Measurements from ENCODE around the gene GNG12.

Gene GNG12

DNA sequence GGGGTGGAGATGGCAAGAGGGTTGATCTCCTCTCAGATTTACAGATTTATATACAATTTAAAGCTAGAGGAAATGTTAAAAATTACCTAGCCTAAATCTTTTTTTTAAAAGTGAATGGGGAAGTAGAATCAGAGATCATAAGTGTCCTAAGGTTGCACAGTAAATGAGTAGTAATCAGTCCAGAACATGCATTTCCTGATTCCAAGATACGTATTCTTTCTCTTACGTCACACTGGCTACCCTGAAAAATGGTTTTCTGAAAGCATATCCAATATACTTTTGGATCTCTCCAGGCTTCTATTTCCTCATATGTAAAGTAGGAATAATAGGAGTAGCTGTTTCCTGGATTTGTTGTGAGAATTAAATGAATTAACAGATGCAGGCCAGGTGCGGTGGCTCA lies 136.6 kb downstream of the GNG12 start:
- no peak for DNase-seq

DNA sequence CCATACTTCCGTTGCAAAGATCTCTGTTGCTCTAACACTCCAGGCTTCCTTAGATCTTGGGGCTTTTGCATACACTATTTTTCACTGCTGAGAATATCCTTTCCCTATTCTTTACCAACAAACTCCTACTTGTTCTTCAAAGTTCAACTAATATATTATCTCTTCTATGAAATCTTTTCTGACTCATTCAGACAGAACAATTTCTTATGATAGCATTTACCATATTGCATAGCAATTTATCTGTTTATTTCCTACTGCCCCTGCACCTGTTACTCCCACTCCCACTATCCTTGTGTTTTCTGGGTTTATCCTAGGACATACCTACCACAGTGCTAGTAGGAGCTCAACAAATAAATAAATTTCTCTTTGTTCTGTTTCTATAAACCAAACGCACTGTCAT lies 137.3 kb downstream of the GNG12 start:
- DNase-seq = no peak

DNA sequence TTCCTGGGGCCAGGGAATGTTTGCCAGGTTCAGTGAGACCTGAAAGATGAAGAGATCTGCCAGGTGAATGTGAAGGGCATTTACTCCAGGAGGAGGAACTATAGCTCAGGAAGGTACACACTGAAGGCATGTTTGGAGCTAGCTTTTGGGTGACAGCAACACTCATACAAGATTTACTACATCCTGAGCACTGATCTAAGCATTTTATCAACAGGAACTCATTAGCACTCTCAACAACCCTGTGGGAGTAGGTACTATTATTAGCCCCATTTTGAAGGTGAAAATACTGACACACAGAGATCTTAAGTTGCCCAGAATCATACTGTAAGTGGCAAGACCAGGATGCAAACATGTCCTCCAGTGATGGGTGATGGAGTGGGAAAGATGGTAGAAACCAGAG lies 141.6 kb downstream of the GNG12 start:
- DNase-seq = no peak

DNA sequence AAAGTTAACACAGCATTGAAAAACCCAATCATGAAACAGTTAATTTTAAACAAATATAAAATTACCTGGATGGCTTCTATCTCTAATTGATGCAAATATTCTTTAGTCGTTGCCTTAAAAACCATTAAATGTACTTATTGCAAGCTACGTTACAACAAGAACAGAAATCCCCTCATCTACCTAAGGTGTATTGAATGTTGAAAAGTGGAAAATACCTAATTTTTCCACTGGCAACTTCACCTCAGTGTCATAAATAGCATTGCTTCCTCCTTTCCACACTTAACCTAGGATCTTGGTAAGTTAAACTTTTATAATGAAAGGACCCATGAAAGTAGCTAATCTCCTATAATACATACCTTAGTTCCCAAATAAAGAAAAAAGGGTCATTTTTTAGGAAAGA lies 142.9 kb downstream of the GNG12 start:
- DNase-seq = no peak

- no peak for DNase-seq
Observed at GRCh38 chr1:67690018-67690363, 143.3 kb downstream of the GNG12 start.

- DNase-seq = no peak
Observed at GRCh38 chr1:67689267-67690017, 143.8 kb downstream of the GNG12 start.

- no peak for DNase-seq
Observed at GRCh38 chr1:67688526-67689219, 144.6 kb downstream of the GNG12 start.

GRCh38 chr1:67687649-67688048 lies 145.6 kb downstream of the GNG12 start:
- no peak for DNase-seq

GRCh38 chr1:67687198-67687545 lies 146.1 kb downstream of the GNG12 start:
- no peak for DNase-seq

DNA sequence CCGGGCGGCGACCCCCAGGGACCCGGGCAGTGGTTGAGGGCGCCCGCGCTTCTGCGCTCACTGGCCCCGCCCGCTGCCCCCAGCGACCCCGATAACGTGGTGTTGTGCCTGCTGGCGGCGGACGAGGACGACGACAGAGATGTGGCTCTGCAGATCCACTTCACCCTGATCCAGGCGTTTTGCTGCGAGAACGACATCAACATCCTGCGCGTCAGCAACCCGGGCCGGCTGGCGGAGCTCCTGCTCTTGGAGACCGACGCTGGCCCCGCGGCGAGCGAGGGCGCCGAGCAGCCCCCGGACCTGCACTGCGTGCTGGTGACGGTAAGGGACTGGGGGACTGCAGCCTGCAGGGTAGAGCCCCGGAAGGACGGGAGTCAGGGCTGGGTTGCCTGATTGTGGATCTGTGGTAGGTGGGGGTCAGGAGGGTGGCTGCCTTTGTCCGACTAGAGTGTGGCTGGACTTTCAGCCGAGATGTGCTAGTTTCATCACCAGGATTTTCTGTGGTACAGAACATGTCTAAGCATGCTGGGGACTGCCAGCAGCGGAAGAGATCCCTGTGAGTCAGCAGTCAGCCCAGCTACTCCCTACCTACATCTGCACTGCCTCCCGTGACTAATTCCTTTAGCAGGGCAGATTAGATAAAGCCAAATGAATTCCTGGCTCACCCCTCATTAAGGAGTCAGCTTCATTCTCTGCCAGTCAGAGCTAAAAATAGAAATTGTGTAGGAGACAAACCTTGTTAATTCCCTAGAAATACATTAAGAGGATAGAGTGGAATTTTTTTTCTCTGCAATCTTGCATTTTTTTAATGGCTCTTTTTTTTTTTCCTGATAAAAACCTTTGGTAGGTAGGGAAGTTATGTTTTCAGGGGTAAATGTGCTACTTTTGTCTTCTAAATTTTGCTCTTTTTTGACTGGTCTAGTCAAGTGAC lies 146.7 kb downstream of the GNG12 start:
- peak; percentile 50 for DNase-seq

GRCh38 chr1:67685558-67686266 lies 147.6 kb downstream of the GNG12 start:
- peak; percentile 30 for DNase-seq

- peak; percentile 95 for DNase-seq
Observed at GRCh38 chr1:67685067-67685557, 148.2 kb downstream of the GNG12 start, which contains the start of gene GADD45A. GADD45A (plus strand) TSS chr1:67685201; CDS start chr1:67685495, 294 bp downstream.

DNA sequence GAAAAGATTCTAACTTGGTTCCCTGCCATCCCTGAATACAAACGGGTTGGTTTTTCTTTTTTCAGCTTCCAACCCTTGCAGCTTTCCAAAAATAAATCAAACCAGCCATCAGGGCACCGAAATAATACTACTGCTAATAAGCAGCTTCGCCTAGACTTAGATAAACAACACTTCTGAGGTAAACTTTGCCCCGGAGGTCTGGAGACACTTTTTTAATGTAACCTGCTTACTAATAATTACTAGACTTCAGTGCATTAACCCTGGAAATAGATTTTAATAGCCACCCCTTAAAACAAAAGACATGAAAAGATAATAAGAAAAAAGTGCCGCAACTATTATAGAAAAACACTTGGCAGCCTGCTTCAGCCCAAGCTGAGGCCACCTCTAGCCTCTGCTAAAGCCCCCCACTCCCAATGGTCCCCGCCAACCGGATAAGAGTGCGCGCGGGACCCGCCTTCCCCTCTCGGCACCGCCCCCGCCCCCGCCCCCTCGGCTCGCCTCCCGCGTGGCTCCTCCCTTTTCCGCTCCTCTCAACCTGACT lies 148.7 kb downstream of the GNG12 start:
- peak; percentile 2 for DNase-seq

- peak; percentile 11 for DNase-seq
Observed at GRCh38 chr1:67683766-67684525, 149.3 kb downstream of the GNG12 start.

DNA sequence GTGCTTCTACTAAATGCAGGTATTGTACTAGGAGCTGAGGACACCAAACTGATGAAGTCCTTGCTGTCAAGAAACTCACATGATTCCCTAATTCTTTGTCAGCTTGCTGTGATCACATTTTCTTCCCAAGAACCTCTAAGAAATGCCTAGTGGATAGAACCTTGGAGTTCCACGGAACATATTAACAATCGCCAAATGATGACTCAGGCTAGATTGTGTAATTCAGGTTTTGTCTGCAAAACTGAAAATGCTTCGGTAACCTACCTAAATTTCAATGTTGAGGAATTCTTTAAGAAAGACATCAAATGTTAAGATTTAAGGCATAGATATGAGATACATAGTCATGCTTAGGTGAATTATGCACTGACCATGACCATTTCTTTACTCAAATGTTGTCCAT lies 150.0 kb downstream of the GNG12 start:
- DNase-seq = no peak

GRCh38 chr1:67682659-67683197 lies 150.5 kb downstream of the GNG12 start:
- DNase-seq = no peak

DNA sequence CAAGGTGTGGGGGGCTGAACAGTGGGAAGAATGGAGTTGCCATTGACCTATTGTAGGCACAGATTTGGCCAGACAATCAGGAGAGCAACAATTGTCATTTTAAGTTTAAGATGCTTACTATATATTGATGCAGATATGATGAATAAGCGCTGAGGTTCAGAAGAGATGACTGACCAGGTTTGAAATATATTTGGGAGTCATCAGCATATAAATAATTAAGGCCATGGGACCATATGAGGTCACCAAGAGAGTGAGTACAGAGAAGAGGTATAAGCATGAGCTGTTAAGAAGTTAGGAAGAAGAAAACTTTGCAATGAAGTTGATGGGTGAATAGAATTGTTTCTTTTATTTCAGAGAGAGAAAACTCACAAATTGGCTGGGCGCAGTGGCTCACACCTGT lies 152.8 kb downstream of the GNG12 start:
- DNase-seq = no peak

DNA sequence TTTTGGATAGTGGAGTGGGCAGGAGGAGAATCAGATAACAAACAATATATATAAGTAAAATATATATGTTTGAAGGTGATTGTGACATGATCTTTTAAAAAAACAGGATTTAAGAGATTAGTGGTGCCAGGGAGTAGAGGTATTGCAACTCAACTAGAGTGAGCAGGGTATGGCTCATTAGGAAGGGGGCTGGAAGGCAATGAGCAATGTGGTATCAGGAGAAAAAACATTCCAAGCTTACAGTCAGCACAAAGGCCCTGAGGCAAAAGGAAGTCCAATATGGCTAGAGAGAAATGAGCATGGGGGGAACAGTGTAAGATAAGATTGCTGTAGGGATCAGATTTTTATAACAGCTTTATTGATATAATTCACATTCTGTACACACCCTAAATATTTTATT lies 153.6 kb downstream of the GNG12 start:
- no peak for DNase-seq

DNA sequence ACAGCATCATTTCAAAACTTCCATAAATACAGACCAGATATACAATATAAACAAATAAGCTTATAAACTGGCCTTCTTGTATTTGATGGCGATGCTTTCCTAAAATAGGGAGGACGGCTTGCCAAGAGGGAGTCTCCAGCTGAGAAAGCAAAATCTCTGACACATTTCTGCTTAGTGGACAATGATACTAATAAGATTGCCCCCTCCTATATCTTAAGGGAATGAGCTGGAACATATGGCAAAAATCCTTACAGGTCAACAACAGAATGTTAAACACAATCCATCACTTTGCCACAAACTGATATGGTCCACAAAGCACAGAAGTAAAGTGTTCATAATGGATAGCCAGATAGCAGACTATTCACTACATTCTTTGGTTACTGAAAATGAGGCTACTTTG lies 155.3 kb downstream of the GNG12 start:
- no peak for DNase-seq

GRCh38 chr1:67677408-67677807 lies 155.9 kb downstream of the GNG12 start:
- DNase-seq = no peak

DNA sequence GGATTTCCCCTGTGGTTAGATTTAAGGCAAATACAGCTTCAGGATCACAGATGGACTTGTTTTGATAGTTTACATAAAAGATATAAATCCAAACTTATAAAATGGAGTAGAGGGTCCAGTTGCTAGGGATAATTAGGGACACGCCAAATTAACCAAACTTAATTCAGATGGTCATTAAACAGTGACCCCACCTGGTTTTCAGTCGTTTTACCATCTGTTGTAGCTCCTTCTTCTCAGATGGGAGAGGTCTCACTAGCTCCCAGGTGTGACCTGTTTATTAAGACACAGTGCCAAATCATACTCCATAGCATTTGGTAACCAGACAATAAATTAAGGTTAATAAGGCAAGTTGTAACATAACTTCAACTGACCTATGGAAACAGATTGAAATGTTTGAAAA lies 156.3 kb downstream of the GNG12 start:
- DNase-seq = no peak

All from CD4-positive, alpha-beta T cell treated with Interleukin-4 for 4 hours (primary cell).